22Rv1 (cell line): ENCODE measurements around the gene PTGDR2.

Source experiments
- H3K27ac ChIP-seq: fragments of 450-650 bp; 2 replicates; pipeline ENCODE4 v1.5.1; 2017
- CTCF ChIP-seq: fragments of 450-650 bp; IDR thresholded peaks from 2 replicates; pipeline ENCODE4 v1.5.1; 2017; ENCODE audit warnings: mild to moderate bottlenecking
- ZFX ChIP-seq: fragments of 450-650 bp; IDR thresholded peaks from 2 replicates; pipeline ENCODE4 v1.6.1; 2017; ENCODE audit warnings: antibody characterized with exemption, borderline replicate concordance

Gene PTGDR2

GRCh38 chr11:60844045-60844869 is 11.5 kb downstream of the PTGDR2 start:
- no peak overlapping the region for H3K27ac ChIP-seq

GRCh38 chr11:60842668-60843600 is 12.8 kb downstream of the PTGDR2 start:
- TF ChIP-seq ZFX (no peak), CTCF (no peak)
- H3K27ac ChIP-seq: peak overlapping the region; percentile 50

More at GRCh38 chr11:60844045-60844869, 11.5 kb downstream of the PTGDR2 start:
- no peak for TF ChIP-seq CTCF

GRCh38 chr11:60841797-60842667 is 13.7 kb downstream of the PTGDR2 start, which contains the start of gene CCDC86:
Gene CCDC86 (plus strand): TSS chr11:60842113. CDS start chr11:60842125, 12 bp downstream.
- TF ChIP-seq ZFX (no peak), CTCF (no peak)
- peak within 1 kb of the TSS; percentile 50 for H3K27ac ChIP-seq

- TF ChIP-seq CTCF (no peak), ZFX (no peak)
Measured at GRCh38 chr11:60840470-60841430, 15.0 kb downstream of the PTGDR2 start.

GRCh38 chr11:60838132-60838531 is 17.6 kb downstream of the PTGDR2 start:
- no peak overlapping the region for H3K27ac ChIP-seq
- TF ChIP-seq ZFX (no peak), CTCF (no peak)

More at GRCh38 chr11:60840470-60841430, 15.0 kb downstream of the PTGDR2 start:
- peak overlapping the region; percentile 50; the same call in 1 of the 2 replicates for H3K27ac ChIP-seq
